Endodermal cell (in vitro differentiated cells): ENCODE measurements around the gene LRCH1. TPM values are rescaled to one million over a fixed set of nuclear protein-coding genes. Genes with fewer than 3 reads are reported as not detected.

Source experiments
- DNase-seq: peaks from one replicate; pipeline ENCODE4 v3.0.0-alpha.2; 2017
- H3K27ac ChIP-seq: 2 replicates; pipeline ENCODE4 v1.5.1; 2013; ENCODE audit warnings: mild to moderate bottlenecking, low read depth, low read length, moderate library complexity
- H3K27me3 ChIP-seq: 2 replicates; pipeline ENCODE4 v1.6.1; 2013; ENCODE audit warnings: mild to moderate bottlenecking, low read length, moderate library complexity; ENCODE audit not compliant: insufficient read depth, control insufficient read depth, poor library complexity, severe bottlenecking
- H3K36me3 ChIP-seq: 2 replicates; pipeline ENCODE4 v1.7.0; 2013; ENCODE audit warnings: mild to moderate bottlenecking, low read length, moderate library complexity; ENCODE audit not compliant: control insufficient read depth, insufficient read depth
- H3K4me1 ChIP-seq: one replicate; pipeline ENCODE4 v1.7.0; 2013; ENCODE audit warnings: low read length; ENCODE audit not compliant: control insufficient read depth, insufficient read depth
- H3K4me3 ChIP-seq: 2 replicates; pipeline ENCODE4 v1.5.1; 2013; ENCODE audit warnings: mild to moderate bottlenecking, low read length, moderate library complexity
- H3K9ac ChIP-seq: 2 replicates; pipeline ENCODE4 v1.6.1; 2013; ENCODE audit warnings: mild to moderate bottlenecking, low read length, moderate library complexity; ENCODE audit not compliant: poor library complexity, severe bottlenecking; ENCODE audit errors: extremely low read depth
- H3K9me3 ChIP-seq: 2 replicates; pipeline ENCODE4 v1.6.1; 2013; ENCODE audit warnings: mild to moderate bottlenecking, low read length, moderate library complexity; ENCODE audit not compliant: control insufficient read depth
- H3K27ac Mint-ChIP-seq: 2 replicates; pipeline ENCODE4 v1.8.0; 2020; ENCODE audit warnings: mixed read lengths
- H3K27me3 Mint-ChIP-seq: 2 replicates; pipeline ENCODE4 v1.8.0; 2021; ENCODE audit warnings: mild to moderate bottlenecking, mixed read lengths; ENCODE audit not compliant: insufficient read depth
- H3K36me3 Mint-ChIP-seq: 2 replicates; pipeline ENCODE4 v1.8.0; 2020; ENCODE audit warnings: low read depth, mixed read lengths
- H3K4me1 Mint-ChIP-seq: 2 replicates; pipeline ENCODE4 v1.8.0; 2020; ENCODE audit warnings: mixed read lengths
- H3K4me3 Mint-ChIP-seq: 2 replicates; pipeline ENCODE4 v1.8.0; 2020; ENCODE audit warnings: mild to moderate bottlenecking, moderate library complexity, mixed read lengths
- H3K9me3 Mint-ChIP-seq: 2 replicates; pipeline ENCODE4 v1.8.0; 2020; ENCODE audit warnings: mild to moderate bottlenecking, mixed read lengths
- WGBS, 2 experiments: methylation state at CpG; one replicate each; pipeline versions ENCODE4 v1.1.5 to v1.1.7; 2013; ENCODE audit warnings: missing lambda C conversion rate in 2 of 2, mixed read lengths in 1 of 2; ENCODE audit not compliant: insufficient coverage in 1 of 2, insufficient read length in 1 of 2; 5-methylcytosine and 5-hydroxymethylcytosine counted together
- total RNA-seq, 2 donors: library from RNA; stranded (reverse); fragmentation: NEBNext Ultra II Directional in 1 of 2; extraction: Animal tissue kit (Norgen Biotek cat#: 25700) in 1 of 2; gene quantifications; 2 replicates in 1 of 2; 3 replicates in 1 of 2; pipeline ENCODE4 v1.2.1, GENCODE V29; 2021
- TF ChIP-seq, protein P1 (sequence below): fragments of 200-600 bp; sonication (generic); conservative IDR thresholded peaks from 2 replicates; pipeline ENCODE4 v1.5.0; 2021; ENCODE audit warnings: antibody characterized with exemption, mild to moderate bottlenecking

LRCH1 gene
- total RNA-seq, 2 donors from 2014 or later: 8.1 to 11.8 TPM

GRCh38 chr13:46609726-46610125 lies 56.8 kb downstream of the LRCH1 start:
- 93 to 97% methylated on average over 5 to 6 of the region's 6 CpGs for WGBS, 2 experiments
- no peak overlapping the region for H3K27ac ChIP-seq
- TF ChIP-seq, protein P1, sequence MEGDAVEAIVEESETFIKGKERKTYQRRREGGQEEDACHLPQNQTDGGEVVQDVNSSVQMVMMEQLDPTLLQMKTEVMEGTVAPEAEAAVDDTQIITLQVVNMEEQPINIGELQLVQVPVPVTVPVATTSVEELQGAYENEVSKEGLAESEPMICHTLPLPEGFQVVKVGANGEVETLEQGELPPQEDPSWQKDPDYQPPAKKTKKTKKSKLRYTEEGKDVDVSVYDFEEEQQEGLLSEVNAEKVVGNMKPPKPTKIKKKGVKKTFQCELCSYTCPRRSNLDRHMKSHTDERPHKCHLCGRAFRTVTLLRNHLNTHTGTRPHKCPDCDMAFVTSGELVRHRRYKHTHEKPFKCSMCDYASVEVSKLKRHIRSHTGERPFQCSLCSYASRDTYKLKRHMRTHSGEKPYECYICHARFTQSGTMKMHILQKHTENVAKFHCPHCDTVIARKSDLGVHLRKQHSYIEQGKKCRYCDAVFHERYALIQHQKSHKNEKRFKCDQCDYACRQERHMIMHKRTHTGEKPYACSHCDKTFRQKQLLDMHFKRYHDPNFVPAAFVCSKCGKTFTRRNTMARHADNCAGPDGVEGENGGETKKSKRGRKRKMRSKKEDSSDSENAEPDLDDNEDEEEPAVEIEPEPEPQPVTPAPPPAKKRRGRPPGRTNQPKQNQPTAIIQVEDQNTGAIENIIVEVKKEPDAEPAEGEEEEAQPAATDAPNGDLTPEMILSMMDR: no peak
- Mint-ChIP-seq H3K27ac (no peak overlapping the region), H3K4me1 (peaks cover 16% of the 10 kb centered on the region), H3K4me3 (no peak overlapping the region), H3K9me3 (no peaks in the 10 kb centered on the region), H3K36me3 (no peaks in the 10 kb centered on the region), H3K27me3 (no peaks in the 10 kb centered on the region)
- no peak for DNase-seq
- no peaks in the 10 kb centered on the region for H3K36me3 ChIP-seq
- peaks cover 3% of the 10 kb centered on the region for H3K4me1 ChIP-seq
- no peak overlapping the region for H3K9ac ChIP-seq
- no peaks in the 10 kb centered on the region for H3K9me3 ChIP-seq
- no peak overlapping the region for H3K4me3 ChIP-seq
- H3K27me3 ChIP-seq: no peaks in the 10 kb centered on the region

- Histone ChIP-seq H3K4me1 (peaks cover 1% of the 10 kb centered on the region), H3K4me3 (no peak overlapping the region), H3K27ac (no peak overlapping the region), H3K36me3 (no peaks in the 10 kb centered on the region), H3K27me3 (no peaks in the 10 kb centered on the region), H3K9ac (no peak overlapping the region), H3K9me3 (no peaks in the 10 kb centered on the region)
- Mint-ChIP-seq H3K36me3 (no peaks in the 10 kb centered on the region), H3K27me3 (no peaks in the 10 kb centered on the region), H3K4me1 (peaks cover 12% of the 10 kb centered on the region), H3K9me3 (no peaks in the 10 kb centered on the region), H3K4me3 (no peak overlapping the region), H3K27ac (no peak overlapping the region)
- 89 to 100% methylated on average over 1 to 2 of the region's 3 CpGs for WGBS, 2 experiments
- DNase-seq: no peak
- TF ChIP-seq, protein P1: no peak
These were observed 59.3 kb downstream of the LRCH1 start for GRCh38 chr13:46612267-46612666.

DNA sequence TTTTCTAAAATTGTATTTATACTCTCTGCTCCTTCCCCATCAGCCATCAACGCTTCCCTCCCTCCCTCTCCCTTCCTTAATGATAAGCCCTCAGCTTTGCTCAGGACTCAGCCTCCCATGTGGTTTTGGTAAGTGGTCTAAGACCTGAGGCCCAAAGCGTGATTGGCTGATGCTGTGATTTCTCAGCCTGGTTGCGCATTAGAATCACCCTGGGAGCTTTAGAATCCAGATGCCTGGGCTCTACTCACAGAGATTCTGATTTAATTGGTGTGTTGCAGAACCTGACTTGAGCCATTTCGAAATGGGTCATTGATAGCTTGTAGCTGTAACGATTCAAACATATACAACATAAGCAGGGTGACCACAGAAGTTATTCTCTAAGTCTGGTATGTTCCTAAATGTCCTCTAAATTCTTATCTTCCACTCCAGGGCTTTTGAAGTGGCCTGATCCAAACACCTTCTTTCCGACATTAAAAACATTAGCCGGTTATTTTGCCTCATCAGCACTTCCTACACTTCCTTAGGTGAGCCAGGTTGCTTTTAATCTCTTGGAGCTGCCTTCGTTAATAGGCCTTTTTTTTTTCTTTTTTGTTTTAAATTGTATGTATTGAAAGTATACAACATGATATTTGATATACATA lies 60.6 kb downstream of the LRCH1 start:
- Histone ChIP-seq H3K27me3 (no peaks in the 10 kb centered on the region), H3K36me3 (no peaks in the 10 kb centered on the region), H3K9me3 (no peaks in the 10 kb centered on the region), H3K4me1 (peaks cover 3% of the 10 kb centered on the region), H3K27ac (no peak overlapping the region), H3K4me3 (no peak overlapping the region), H3K9ac (no peak overlapping the region)
- Mint-ChIP-seq H3K4me3 (no peak overlapping the region), H3K36me3 (no peaks in the 10 kb centered on the region), H3K27ac (no peak overlapping the region), H3K9me3 (no peaks in the 10 kb centered on the region), H3K4me1 (peaks cover 4% of the 10 kb centered on the region), H3K27me3 (no peaks in the 10 kb centered on the region)
- 91 to 95% methylated on average over 6 to 7 of the region's 8 CpGs for WGBS, 2 experiments
- TF ChIP-seq, protein P1: no peak
- DNase-seq: no peak
